SK-N-DZ (cell line): ENCODE measurements around the gene ZNF587B.
"Not testable (repeated sequence)": the region's sequence is repeated elsewhere in the genome, so short reads cannot be mapped to it uniquely, and the experiment has no call there.

Experiments
- DNase-seq: peaks from one replicate; pipeline ENCODE4 v3.0.0-alpha.2; 2015; ENCODE audit warnings: low spot score

Gene ZNF587B

DNA sequence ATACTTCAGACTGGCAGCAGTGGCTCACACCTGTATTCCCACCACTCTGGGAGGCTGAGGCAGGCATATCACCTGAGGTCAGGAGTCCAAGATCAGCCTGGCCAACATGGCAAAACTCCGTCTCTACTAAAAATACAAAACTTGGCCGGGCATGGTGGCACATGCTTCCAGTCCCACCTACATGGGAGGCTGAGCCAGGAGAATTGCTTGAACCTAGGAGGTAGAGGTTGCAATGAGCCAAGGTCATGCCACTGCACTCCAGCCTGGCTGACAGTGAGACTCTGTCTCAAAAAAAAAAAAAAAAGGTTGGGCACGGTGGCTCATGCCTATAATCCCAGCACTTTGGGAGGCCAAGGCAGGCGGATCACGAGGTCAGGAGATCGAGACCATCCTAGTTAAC, 39.6 kb downstream of the ZNF587B start:
- not testable (repeated sequence) for DNase-seq

DNA sequence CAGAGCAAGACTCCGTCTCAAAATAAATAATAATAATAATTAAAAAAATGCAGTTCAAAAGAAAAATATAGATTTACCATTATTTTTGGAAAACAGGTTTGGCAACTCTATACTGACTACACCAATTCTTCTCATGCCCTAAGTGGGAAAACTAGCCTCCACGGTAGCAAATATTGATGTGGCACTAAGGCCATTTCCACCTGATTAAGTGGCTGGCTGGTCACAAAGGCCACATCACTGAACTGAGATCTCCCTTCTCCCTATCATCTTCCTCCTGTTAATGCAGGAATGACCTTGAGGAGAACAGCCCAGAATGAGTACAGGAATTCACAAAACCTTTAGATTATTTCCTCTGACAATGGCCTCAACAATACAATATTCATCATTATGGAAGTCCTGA, 40.1 kb downstream of the ZNF587B start:
- no peak for DNase-seq

DNA sequence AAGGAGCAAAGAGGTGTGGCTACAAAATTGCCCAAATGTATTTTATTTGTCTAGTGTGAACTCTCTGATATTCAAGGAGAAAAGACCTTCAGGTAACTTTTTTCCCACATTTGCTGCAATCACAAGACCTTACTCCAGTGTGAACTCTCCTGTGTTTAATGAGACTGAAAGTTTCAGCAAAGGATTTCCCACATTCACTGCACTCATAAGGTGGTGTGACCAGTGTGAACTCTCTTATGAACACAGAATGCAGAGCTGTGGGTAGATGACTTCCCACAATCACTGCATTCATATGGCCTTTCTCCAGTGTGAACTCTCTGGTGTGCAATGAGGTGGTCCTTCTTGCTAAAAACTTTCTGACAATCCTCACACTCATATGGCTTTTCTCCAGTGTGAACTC, 42.4 kb downstream of the ZNF587B start:
- DNase-seq: no peak

- DNase-seq: not testable (repeated sequence)
Observed at GRCh38 chr19:57873883-57874799, 44.0 kb downstream of the ZNF587B start.

DNA sequence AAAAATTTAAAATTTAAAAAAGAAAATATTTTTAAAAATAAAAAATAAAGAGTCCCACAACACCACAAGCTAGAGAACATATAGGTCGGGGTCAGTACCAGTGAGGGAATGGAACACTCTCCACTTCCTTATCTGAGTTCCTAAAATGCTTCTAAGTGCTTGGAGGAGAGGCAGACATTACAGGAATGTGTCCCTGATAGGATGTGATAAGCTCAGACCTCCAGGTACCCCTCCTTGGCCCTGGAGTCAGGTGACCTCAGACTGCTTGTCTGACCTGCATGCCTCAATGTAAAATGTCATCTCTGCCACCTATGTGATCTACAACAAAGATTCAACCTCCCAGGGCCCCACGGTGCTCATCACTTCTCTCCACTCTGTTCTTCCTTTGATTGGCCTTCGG, 55.9 kb downstream of the ZNF587B start:
- DNase-seq: no peak

- DNase-seq: no peak
Observed at GRCh38 chr19:57887195-57887941, 57.3 kb downstream of the ZNF587B start.

- DNase-seq: peak; percentile 2
Observed at GRCh38 chr19:57888107-57888559, 58.0 kb downstream of the ZNF587B start.

- peak; percentile 92 for DNase-seq
Observed at GRCh38 chr19:57888560-57889231, 58.6 kb downstream of the ZNF587B start, which contains the start of gene ZNF814. Gene ZNF814 (minus strand): TSS chr19:57889037. CDS start chr19:57888802, 235 bp downstream.

- DNase-seq: not testable (repeated sequence)
Observed at GRCh38 chr19:57890706-57891105, 60.6 kb downstream of the ZNF587B start.
